Measurements from ENCODE around the gene CCDC82.
A peak's percentile ranks its signal among the peaks of the same experiment; 100 is the strongest.

The CCDC82 gene

GRCh38 chr11:96357794-96358193 is 31.9 kb downstream of the CCDC82 start:
- TF ChIP-seq POLR2A (IDR thresholded peaks at IDR 0.05; ENCODE audit: low read depth, low read length), result no peak
- TF ChIP-seq TAF1 (IDR thresholded peaks at IDR 0.05; ENCODE audit: borderline replicate concordance, low read depth, low read length), result no peak
- no peak for TF ChIP-seq POLR2AphosphoS5 (IDR thresholded peaks at IDR 0.05; ENCODE audit: low read depth, low read length)
- DNase-seq (ENCODE audit: insufficient read length) (no peak), FAIRE-seq (no peak)

- no peak for DNase-seq (ENCODE audit: insufficient read length)
- TF ChIP-seq POLR2AphosphoS5 (IDR thresholded peaks at IDR 0.05; ENCODE audit: low read depth, low read length) (no peak), POLR2A (IDR thresholded peaks at IDR 0.05; ENCODE audit: low read depth, low read length) (no peak), TAF1 (IDR thresholded peaks at IDR 0.05; ENCODE audit: borderline replicate concordance, low read depth, low read length) (no peak)
- FAIRE-seq, result no peak
Observed at GRCh38 chr11:96356848-96357247, 32.9 kb downstream of the CCDC82 start.

- FAIRE-seq, result peak; percentile 76
- peak; percentile 65 for DNase-seq (ENCODE audit: insufficient read length)
- TF ChIP-seq TAF1 (IDR thresholded peaks at IDR 0.05; ENCODE audit: borderline replicate concordance, low read depth, low read length) (no peak), POLR2AphosphoS5 (IDR thresholded peaks at IDR 0.05; ENCODE audit: low read depth, low read length) (no peak), POLR2A (IDR thresholded peaks at IDR 0.05; ENCODE audit: low read depth, low read length) (no peak)
Observed at GRCh38 chr11:96342961-96343711, 46.6 kb downstream of the CCDC82 start, which contains the start of gene MAML2. Gene MAML2 (minus strand): TSS chr11:96343195. CDS start chr11:96341895, 1,300 bp downstream.

GRCh38 chr11:96342014-96342960 is 47.4 kb downstream of the CCDC82 start:
- FAIRE-seq (no peak), DNase-seq (ENCODE audit: insufficient read length) (no peak)
- TF ChIP-seq TAF1 (IDR thresholded peaks at IDR 0.05; ENCODE audit: borderline replicate concordance, low read depth, low read length), result no peak
- no peak for TF ChIP-seq POLR2A (IDR thresholded peaks at IDR 0.05; ENCODE audit: low read depth, low read length)
- no peak for TF ChIP-seq POLR2AphosphoS5 (IDR thresholded peaks at IDR 0.05; ENCODE audit: low read depth, low read length)

- FAIRE-seq (peak; percentile 58), DNase-seq (ENCODE audit: insufficient read length) (peak; percentile 39)
- peak; percentile 54; the same call in 1 of the 2 replicates for TF ChIP-seq TAF1 (IDR thresholded peaks at IDR 0.05; ENCODE audit: borderline replicate concordance, low read depth, low read length)
- no peak for TF ChIP-seq POLR2AphosphoS5 (IDR thresholded peaks at IDR 0.05; ENCODE audit: low read depth, low read length)
- TF ChIP-seq POLR2A (IDR thresholded peaks at IDR 0.05; ENCODE audit: low read depth, low read length), result peak; percentile 19; the same call in 1 of the 2 replicates
Observed at GRCh38 chr11:96341211-96342013, 48.3 kb downstream of the CCDC82 start.

- DNase-seq (ENCODE audit: insufficient read length) (no peak), FAIRE-seq (no peak)
- TF ChIP-seq POLR2AphosphoS5 (IDR thresholded peaks at IDR 0.05; ENCODE audit: low read depth, low read length) (no peak), TAF1 (IDR thresholded peaks at IDR 0.05; ENCODE audit: borderline replicate concordance, low read depth, low read length) (no peak), POLR2A (IDR thresholded peaks at IDR 0.05; ENCODE audit: low read depth, low read length) (no peak)
Observed at GRCh38 chr11:96340555-96340885, 49.2 kb downstream of the CCDC82 start.

GRCh38 chr11:96339706-96340554 is 49.8 kb downstream of the CCDC82 start:
- DNase-seq (ENCODE audit: insufficient read length), result no peak
- TF ChIP-seq POLR2AphosphoS5 (IDR thresholded peaks at IDR 0.05; ENCODE audit: low read depth, low read length) (no peak), POLR2A (IDR thresholded peaks at IDR 0.05; ENCODE audit: low read depth, low read length) (no peak), TAF1 (IDR thresholded peaks at IDR 0.05; ENCODE audit: borderline replicate concordance, low read depth, low read length) (no peak)
- no peak for FAIRE-seq

GRCh38 chr11:96338910-96339705 is 50.6 kb downstream of the CCDC82 start:
- TF ChIP-seq POLR2A (IDR thresholded peaks at IDR 0.05; ENCODE audit: low read depth, low read length), result 0 out of 2 replicates have a peak, but pooled peaks have one; percentile 22
- TF ChIP-seq POLR2AphosphoS5 (IDR thresholded peaks at IDR 0.05; ENCODE audit: low read depth, low read length), result peak; percentile 34; the same call in 1 of the 2 replicates
- peak; percentile 26; the same call in 1 of the 2 replicates for TF ChIP-seq TAF1 (IDR thresholded peaks at IDR 0.05; ENCODE audit: borderline replicate concordance, low read depth, low read length)
- DNase-seq (ENCODE audit: insufficient read length) (no peak), FAIRE-seq (peak; percentile 87)

All from GM12892 (cell line).